ENCODE data around the gene HES5.

HES5 gene

DNA sequence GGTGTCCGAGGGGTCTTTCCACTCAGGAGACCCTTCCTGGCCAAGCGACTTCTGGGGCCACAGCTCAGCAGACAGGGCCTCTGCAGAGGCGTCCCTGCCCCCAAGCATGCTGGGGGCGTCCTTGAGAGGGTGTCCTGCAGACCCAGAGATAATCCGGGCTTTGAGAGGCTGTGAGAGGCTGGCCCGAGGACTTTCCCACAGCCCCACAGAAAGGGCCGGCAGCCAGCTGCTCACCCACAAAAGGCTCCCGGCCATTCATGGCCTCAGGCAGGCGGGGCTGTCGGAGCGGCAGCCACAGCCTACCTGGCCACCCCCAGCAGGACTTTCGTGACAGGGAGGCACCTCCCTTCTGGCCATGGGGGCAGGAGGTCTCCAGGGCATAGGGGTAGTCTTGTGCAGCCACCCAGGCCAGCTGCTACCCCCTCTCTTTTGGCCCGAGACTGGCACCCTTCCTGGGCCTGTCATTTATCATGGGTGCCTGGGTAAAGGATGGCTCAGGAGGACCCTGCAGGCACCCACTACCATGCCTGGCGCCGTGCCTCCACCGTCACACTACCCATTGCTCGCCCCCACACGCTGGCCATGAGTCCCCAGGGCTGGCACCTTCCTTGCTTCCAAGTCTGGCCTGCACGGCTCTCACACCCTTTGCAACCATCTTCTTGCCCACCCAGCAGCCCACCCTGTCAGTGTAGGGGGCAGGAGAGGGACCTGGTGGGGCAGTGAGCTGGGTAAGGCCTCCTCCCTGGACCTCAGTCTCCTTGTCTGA, 15.0 kb upstream of the HES5 start:
- no peak overlapping the region for H3K9ac ChIP-seq
- no peaks in the 10 kb centered on the region for H3K27me3 ChIP-seq (ENCODE audit: control insufficient read depth, insufficient read depth, low read length)
- no peak overlapping the region for H3K4me2 ChIP-seq (ENCODE audit: low read length)
- no peak overlapping the region for H2AFZ ChIP-seq
- H3K36me3 ChIP-seq (ENCODE audit: control insufficient read depth, insufficient read depth, low read length) = no peaks in the 10 kb centered on the region
- no peaks in the 10 kb centered on the region for H3K79me2 ChIP-seq
- no peak overlapping the region for H3K27ac ChIP-seq
- TF ChIP-seq, protein P1, sequence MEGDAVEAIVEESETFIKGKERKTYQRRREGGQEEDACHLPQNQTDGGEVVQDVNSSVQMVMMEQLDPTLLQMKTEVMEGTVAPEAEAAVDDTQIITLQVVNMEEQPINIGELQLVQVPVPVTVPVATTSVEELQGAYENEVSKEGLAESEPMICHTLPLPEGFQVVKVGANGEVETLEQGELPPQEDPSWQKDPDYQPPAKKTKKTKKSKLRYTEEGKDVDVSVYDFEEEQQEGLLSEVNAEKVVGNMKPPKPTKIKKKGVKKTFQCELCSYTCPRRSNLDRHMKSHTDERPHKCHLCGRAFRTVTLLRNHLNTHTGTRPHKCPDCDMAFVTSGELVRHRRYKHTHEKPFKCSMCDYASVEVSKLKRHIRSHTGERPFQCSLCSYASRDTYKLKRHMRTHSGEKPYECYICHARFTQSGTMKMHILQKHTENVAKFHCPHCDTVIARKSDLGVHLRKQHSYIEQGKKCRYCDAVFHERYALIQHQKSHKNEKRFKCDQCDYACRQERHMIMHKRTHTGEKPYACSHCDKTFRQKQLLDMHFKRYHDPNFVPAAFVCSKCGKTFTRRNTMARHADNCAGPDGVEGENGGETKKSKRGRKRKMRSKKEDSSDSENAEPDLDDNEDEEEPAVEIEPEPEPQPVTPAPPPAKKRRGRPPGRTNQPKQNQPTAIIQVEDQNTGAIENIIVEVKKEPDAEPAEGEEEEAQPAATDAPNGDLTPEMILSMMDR (IDR thresholded peaks at IDR 0.05) = no peak
- no peak overlapping the region for H3K4me3 ChIP-seq (ENCODE audit: low read depth, low read length)
- H3K4me1 ChIP-seq = peaks cover 12% of the 10 kb centered on the region
- H3K9me3 ChIP-seq (ENCODE audit: control insufficient read depth, low read length) = no peaks in the 10 kb centered on the region

DNA sequence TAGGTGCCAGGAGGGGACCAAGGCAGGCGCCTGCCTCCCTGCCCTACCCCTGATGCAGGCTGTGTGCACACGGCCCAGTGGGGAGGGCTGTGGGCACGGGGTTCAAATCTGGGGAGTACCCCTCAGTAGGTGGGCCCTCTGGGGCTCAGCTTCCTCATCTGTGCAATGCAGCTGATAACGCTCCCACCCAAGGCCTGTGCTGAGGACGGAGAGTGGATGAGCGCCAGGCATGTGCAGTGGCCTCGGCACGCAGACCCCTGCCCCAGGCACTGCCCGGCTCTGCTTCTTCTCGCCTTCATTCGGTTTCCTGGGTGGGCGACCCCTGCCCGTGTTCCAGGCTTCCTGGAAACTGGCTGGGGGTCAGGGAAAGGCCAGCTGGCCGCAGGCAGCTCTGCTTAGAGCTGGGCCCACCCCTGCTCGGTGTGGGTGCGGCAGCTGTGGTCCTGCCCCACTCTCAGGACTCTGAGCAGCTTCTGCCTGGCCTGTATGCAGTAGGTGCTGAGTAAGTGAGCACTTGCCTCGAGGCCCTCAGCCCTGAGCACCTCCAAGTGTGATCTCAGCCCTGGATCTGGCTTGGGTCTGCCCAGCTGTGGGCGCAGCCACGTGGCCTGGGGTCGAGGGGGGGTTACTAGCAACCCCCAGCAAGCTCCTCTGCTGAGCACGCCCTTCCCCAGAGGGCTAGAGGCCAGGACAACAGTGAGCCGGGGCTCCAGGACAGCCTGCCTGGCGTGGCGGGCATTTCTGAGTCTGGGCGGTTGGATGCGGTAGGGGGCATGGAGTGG, 14.2 kb upstream of the HES5 start:
- Histone ChIP-seq H3K4me1 (peaks cover 12% of the 10 kb centered on the region), H3K27ac (no peak overlapping the region)

DNA sequence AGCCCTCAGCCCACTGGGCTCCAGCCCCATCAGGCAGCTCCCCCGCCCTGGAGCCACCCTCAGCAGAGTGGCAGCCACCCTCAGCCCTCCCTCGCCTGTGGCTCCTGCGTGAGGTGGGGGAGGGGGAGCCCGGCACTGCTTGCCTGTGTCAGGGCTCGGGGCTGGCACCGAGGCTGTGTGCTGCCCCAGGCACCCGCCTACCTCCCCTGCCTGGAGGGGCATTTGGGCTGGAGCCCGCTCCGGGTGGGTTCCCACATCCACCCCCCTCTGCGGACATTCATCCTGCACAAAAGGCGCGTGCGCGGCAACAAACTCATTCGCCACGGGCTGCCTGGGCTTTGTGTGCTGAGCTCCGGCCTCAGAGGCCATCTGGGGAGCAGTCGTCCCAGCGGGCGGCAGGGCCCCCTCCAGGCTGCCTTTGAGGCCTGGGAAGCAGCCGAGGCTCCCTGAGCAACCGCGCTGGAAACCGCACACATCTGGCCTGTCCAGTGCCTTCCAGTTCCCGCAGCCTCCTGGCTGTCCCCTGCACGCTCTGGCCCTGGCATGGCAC, 13.6 kb upstream of the HES5 start:
- H3K9ac ChIP-seq = no peak overlapping the region
- H3K4me1 ChIP-seq = peaks cover 8% of the 10 kb centered on the region
- peak overlapping the region; percentile 56 for H2AFZ ChIP-seq
- TF ChIP-seq, protein P1 (IDR thresholded peaks at IDR 0.05) = no peak
- no peak overlapping the region for H3K4me3 ChIP-seq (ENCODE audit: low read depth, low read length)
- no peaks in the 10 kb centered on the region for H3K79me2 ChIP-seq
- H3K27ac ChIP-seq = no peak overlapping the region
- H3K9me3 ChIP-seq (ENCODE audit: control insufficient read depth, low read length) = no peaks in the 10 kb centered on the region
- H3K36me3 ChIP-seq (ENCODE audit: control insufficient read depth, insufficient read depth, low read length) = no peaks in the 10 kb centered on the region
- no peaks in the 10 kb centered on the region for H3K27me3 ChIP-seq (ENCODE audit: control insufficient read depth, insufficient read depth, low read length)
- no peak overlapping the region for H3K4me2 ChIP-seq (ENCODE audit: low read length)

More for the DNA sequence above, 14.2 kb upstream of the HES5 start:
- no peaks in the 10 kb centered on the region for H3K36me3 ChIP-seq (ENCODE audit: control insufficient read depth, insufficient read depth, low read length)
- H3K4me2 ChIP-seq (ENCODE audit: low read length) = no peak overlapping the region
- TF ChIP-seq, protein P1 (IDR thresholded peaks at IDR 0.05) = no peak
- no peaks in the 10 kb centered on the region for H3K27me3 ChIP-seq (ENCODE audit: control insufficient read depth, insufficient read depth, low read length)
- no peak overlapping the region for H3K4me3 ChIP-seq (ENCODE audit: low read depth, low read length)
- no peaks in the 10 kb centered on the region for H3K79me2 ChIP-seq
- peak overlapping the region; percentile 56 for H2AFZ ChIP-seq
- no peak overlapping the region for H3K9ac ChIP-seq
- no peaks in the 10 kb centered on the region for H3K9me3 ChIP-seq (ENCODE audit: control insufficient read depth, low read length)

DNA sequence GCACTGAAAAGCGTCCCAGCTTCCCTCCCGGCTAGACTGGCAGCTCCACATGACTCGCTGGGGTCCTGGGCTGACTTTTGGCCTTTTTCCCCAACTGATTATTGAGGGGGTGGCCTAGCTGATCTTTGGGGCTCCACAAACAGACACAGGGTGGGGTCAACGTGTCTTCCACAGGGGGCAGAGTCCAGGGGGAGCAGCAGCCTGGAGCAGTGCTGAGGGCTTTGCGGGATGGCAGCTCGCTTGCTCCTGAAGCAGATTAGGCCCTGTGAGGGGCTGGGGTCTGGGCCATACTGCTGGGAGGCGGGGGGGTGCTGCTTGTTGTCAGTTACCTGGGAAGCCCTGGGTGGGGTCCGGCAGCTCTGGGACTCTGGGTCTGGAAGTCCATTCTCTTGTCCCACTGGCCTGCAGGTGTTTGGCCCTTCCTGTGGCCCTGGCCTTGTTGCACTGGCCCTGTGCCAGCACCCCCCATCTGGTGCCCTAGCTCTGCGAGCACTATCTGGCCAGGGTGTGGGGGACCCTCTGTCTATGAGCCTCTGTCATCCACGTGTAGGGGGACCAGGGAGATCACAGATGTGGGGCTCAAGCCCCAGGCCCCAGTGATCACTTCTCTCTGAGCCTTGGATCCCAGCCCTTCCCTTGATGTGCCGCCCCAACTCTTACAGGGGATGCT, 12.3 kb upstream of the HES5 start:
- Histone ChIP-seq H3K79me2 (no peaks in the 10 kb centered on the region), H2AFZ (no peak overlapping the region), H3K27ac (no peak overlapping the region), H3K4me1 (peaks cover 5% of the 10 kb centered on the region), H3K4me3 (ENCODE audit: low read depth, low read length) (no peak overlapping the region), H3K9ac (no peak overlapping the region), H3K9me3 (ENCODE audit: control insufficient read depth, low read length) (no peaks in the 10 kb centered on the region), H3K36me3 (ENCODE audit: control insufficient read depth, insufficient read depth, low read length) (no peaks in the 10 kb centered on the region), H3K4me2 (ENCODE audit: low read length) (no peak overlapping the region), H3K27me3 (ENCODE audit: control insufficient read depth, insufficient read depth, low read length) (no peaks in the 10 kb centered on the region)
- TF ChIP-seq, protein P1 (IDR thresholded peaks at IDR 0.05) = no peak
